Caco-2 (cell line): ENCODE results near the gene SFMBT1. TPM values are rescaled to one million over a fixed set of nuclear protein-coding genes. Genes with fewer than 3 reads are reported as not detected.

Experiments
- BruUV-seq: library from RNA; stranded (reverse); fragments of 400-500 nt; replicated peaks from 2 replicates; lab custom pipeline; 2021; lab: Mats Ljungman, UMichigan
- CTCF ChIA-PET: fragments of 300-600 bp; sonication (Branson Sonifier 250); formaldehyde crosslinking; loops from one replicate; lab custom pipeline; 2022; ENCODE audit warnings: antibody characterized with exemption; lab: Charles Lee
- POLR2A ChIA-PET: fragments of 300-600 bp; sonication (Branson Sonifier 250); formaldehyde crosslinking; loops from one replicate; lab custom pipeline; 2022; ENCODE audit warnings: antibody characterized with exemption; lab: Charles Lee
- DNase-seq, 2 experiments: peaks; one replicate each; pipeline versions ENCODE4 v3.0.0 to v3.0.0-alpha.2; 2020 to 2022
- H3K27me3 ChIP-seq: replicated peaks from 2 replicates; pipeline ENCODE4 v1.6.0; 2011; ENCODE audit warnings: low read length; ENCODE audit not compliant: control insufficient read depth, insufficient read depth
- H3K36me3 ChIP-seq: 2 replicates; pipeline ENCODE4 v1.5.1; 2011; ENCODE audit warnings: low read length; ENCODE audit not compliant: control insufficient read depth, insufficient read depth
- H3K4me1 ChIP-seq: fragments of 250-450 bp; sonication (Bioruptor Pico); 2 replicates; pipeline ENCODE4 v1.5.1; 2020; ENCODE audit warnings: mild to moderate bottlenecking
- H3K4me3 ChIP-seq: 2 replicates; pipeline ENCODE4 v1.5.1; 2011; ENCODE audit warnings: low read depth, mild to moderate bottlenecking, control low read depth, low read length
- H3K9me3 ChIP-seq: fragments of 250-450 bp; sonication (Bioruptor Pico); 2 replicates; pipeline ENCODE4 v1.5.1; 2020; ENCODE audit warnings: mild to moderate bottlenecking, moderate library complexity
- H3K27ac Mint-ChIP-seq: one replicate; pipeline ENCODE4 v1.8.0; 2022; ENCODE audit warnings: mixed read lengths; ENCODE audit not compliant: unreplicated experiment
- H3K27me3 Mint-ChIP-seq: one replicate; pipeline ENCODE4 v1.8.0; 2022; ENCODE audit warnings: mixed read lengths; ENCODE audit not compliant: insufficient read depth, unreplicated experiment
- H3K36me3 Mint-ChIP-seq: one replicate; pipeline ENCODE4 v1.8.0; 2022; ENCODE audit warnings: mild to moderate bottlenecking, mixed read lengths; ENCODE audit not compliant: insufficient read depth, unreplicated experiment
- H3K4me1 Mint-ChIP-seq: one replicate; pipeline ENCODE4 v1.8.0; 2022; ENCODE audit warnings: low read depth, mixed read lengths; ENCODE audit not compliant: unreplicated experiment
- H3K4me3 Mint-ChIP-seq: one replicate; pipeline ENCODE4 v1.8.0; 2022; ENCODE audit warnings: mild to moderate bottlenecking, moderate library complexity, mixed read lengths; ENCODE audit not compliant: unreplicated experiment
- H3K9me3 Mint-ChIP-seq: one replicate; pipeline ENCODE4 v1.8.0; 2022; ENCODE audit warnings: mixed read lengths; ENCODE audit not compliant: unreplicated experiment
- CTCF ChIP-seq, 2 experiments: fragments of 200-600 bp in 1 of 2; IDR thresholded peaks; 1 replicate in 1 of 2; 2 replicates in 1 of 2; pipeline versions ENCODE4 v1.5.1 to v1.8.0; 2011 to 2022; ENCODE audit warnings: antibody characterized with exemption in 1 of 2, control low read depth in 1 of 2, inconsistent platforms in 1 of 2, low read depth in 1 of 2, low read length in 1 of 2, mild to moderate bottlenecking in 1 of 2, moderate library complexity in 1 of 2; ENCODE audit not compliant: insufficient read depth in 1 of 2, severe bottlenecking in 1 of 2, unreplicated experiment in 1 of 2
- intact Hi-C: fragments of 100-400 bp; cut with micrococcal nuclease; formaldehyde crosslinking; loops from one replicate; pipeline ENCODE4 v1.10.0; 2022; ENCODE audit not compliant: unreplicated experiment
- total RNA-seq: library from RNA; stranded (reverse); gene quantifications from 2 replicates; pipeline ENCODE4 v1.2.3, GENCODE V29; 2022

Gene SFMBT1
- total RNA-seq, 1 experiment from 2014 or later, result 45.3 TPM

- Mint-ChIP-seq H3K4me3 (no peak overlapping the region), H3K27ac (no peak overlapping the region), H3K27me3 (no peaks in the 10 kb centered on the region), H3K9me3 (no peaks in the 10 kb centered on the region), H3K36me3 (no peaks in the 10 kb centered on the region), H3K4me1 (peaks cover 10% of the 10 kb centered on the region)
- intact Hi-C loops, result no loop called here
- TF ChIP-seq CTCF (IDR thresholded peaks at IDR 0.05; ENCODE audit: insufficient read depth in 1 of 2, low read depth in 1 of 2, low read length in 1 of 2, severe bottlenecking in 1 of 2, unreplicated experiment in 1 of 2), result no peak
- ChIA-PET POLR2A (no interaction called here), CTCF (no interaction called here)
- H3K36me3 ChIP-seq, result no peaks in the 10 kb centered on the region
- H3K9me3 ChIP-seq, result no peaks in the 10 kb centered on the region
- no peak overlapping the region for H3K4me3 ChIP-seq
- no TSS peak for BruUV-seq
- no peak for DNase-seq
- H3K27me3 ChIP-seq, result no peaks in the 10 kb centered on the region
- H3K4me1 ChIP-seq, result peaks cover 11% of the 10 kb centered on the region
Observed at GRCh38 chr3:53080612-53081205, 34.8 kb upstream of the SFMBT1 start.

GRCh38 chr3:53079791-53080555 lies 34.1 kb upstream of the SFMBT1 start:
- no TSS peak for BruUV-seq
- Mint-ChIP-seq H3K4me1 (peaks cover 10% of the 10 kb centered on the region), H3K27ac (no peak overlapping the region), H3K4me3 (no peak overlapping the region), H3K27me3 (no peaks in the 10 kb centered on the region), H3K36me3 (no peaks in the 10 kb centered on the region), H3K9me3 (no peaks in the 10 kb centered on the region)
- ChIA-PET CTCF (interaction anchor here (0.6 kb wide), 1 partner anchor 146 kb away, joined by 3 read pairs; no protein-coding TSS in a partner anchor), POLR2A (no interaction called here)
- no peaks in the 10 kb centered on the region for H3K36me3 ChIP-seq
- no peaks in the 10 kb centered on the region for H3K27me3 ChIP-seq
- peaks cover 9% of the 10 kb centered on the region for H3K4me1 ChIP-seq
- no peak for DNase-seq
- intact Hi-C loops, result no loop called here
- no peak for TF ChIP-seq CTCF (IDR thresholded peaks at IDR 0.05; ENCODE audit: insufficient read depth in 1 of 2, low read depth in 1 of 2, low read length in 1 of 2, severe bottlenecking in 1 of 2, unreplicated experiment in 1 of 2)
- no peak overlapping the region for H3K4me3 ChIP-seq
- H3K9me3 ChIP-seq, result no peaks in the 10 kb centered on the region

GRCh38 chr3:53079147-53079546 lies 33.3 kb upstream of the SFMBT1 start:
- BruUV-seq, result no TSS peak

More at GRCh38 chr3:53079147-53079546, 33.3 kb upstream of the SFMBT1 start:
- H3K9me3 Mint-ChIP-seq, result no peaks in the 10 kb centered on the region
- CTCF ChIA-PET, result no interaction called here
- Histone ChIP-seq H3K4me3 (no peak overlapping the region), H3K27me3 (no peaks in the 10 kb centered on the region), H3K4me1 (peaks cover under 1% of the 10 kb centered on the region), H3K9me3 (no peaks in the 10 kb centered on the region), H3K36me3 (no peaks in the 10 kb centered on the region)
- POLR2A ChIA-PET, result no interaction called here
- no peak overlapping the region for H3K27ac Mint-ChIP-seq
- no peaks in the 10 kb centered on the region for H3K36me3 Mint-ChIP-seq
- no peak overlapping the region for H3K4me3 Mint-ChIP-seq
- no peaks in the 10 kb centered on the region for H3K27me3 Mint-ChIP-seq
- no peak for DNase-seq
- H3K4me1 Mint-ChIP-seq, result peaks cover 4% of the 10 kb centered on the region
- no peak for TF ChIP-seq CTCF (IDR thresholded peaks at IDR 0.05; ENCODE audit: insufficient read depth in 1 of 2, low read depth in 1 of 2, low read length in 1 of 2, severe bottlenecking in 1 of 2, unreplicated experiment in 1 of 2)
- intact Hi-C loops, result no loop called here
